ENCODE data around the gene DSCAML1. TPM values are rescaled to one million over a fixed set of nuclear protein-coding genes. Genes with fewer than 3 reads are reported as not detected.

Gene DSCAML1
- total and polyA plus RNA-seq, 12 donors = 0.16 to 1.5 (median 0.57) TPM

GRCh38 chr11:117816846-117817367, 19.9 kb upstream of the DSCAML1 start:
- intact Hi-C loops (cut with DNase I) = loop anchor here in 7 of 10 donors (5.0 kb wide), 4 partner anchors 230 to 390 kb away; no protein-coding TSS in a partner anchor
- Histone ChIP-seq H3K27ac (peak overlapping the region in 7 of 10 donors; percentile 31 to 80 (median 65)), H3K4me1 (peaks cover 0 to 53% (median 25%) of the 10 kb centered on the region in 9 donors), H3K9me3 (no peaks in the 10 kb centered on the region), H3K36me3 (no peaks in the 10 kb centered on the region), H3K4me3 (peak overlapping the region in 3 of 10 donors; percentile 22 to 36 (median 34)), H3K27me3 (no peaks in the 10 kb centered on the region)
- ATAC-seq = peak in 3 of 8 donors; percentile 10 to 24 (median 13)
- no peak for TF ChIP-seq CTCF (IDR thresholded peaks at IDR 0.05)
- no peak for DNase-seq
- 78 to 81% methylated on average over 5 of the region's 5 CpGs for WGBS, 2 donors

- no peaks in the 10 kb centered on the region for H3K36me3 ChIP-seq
- peak in 1 of 2 donors; percentile 26 for DNase-seq
- no peaks in the 10 kb centered on the region for H3K27me3 ChIP-seq
- intact Hi-C loops (cut with DNase I) = loop anchor here in 7 of 10 donors (5.0 kb wide), 4 partner anchors 231 to 389 kb away; no protein-coding TSS in a partner anchor
- no peaks in the 10 kb centered on the region for H3K9me3 ChIP-seq
- peak overlapping the region in 3 of 10 donors; percentile 22 to 36 (median 34) for H3K4me3 ChIP-seq
- ATAC-seq = peak in 6 of 8 donors; percentile 5 to 21 (median 21)
- no peak for TF ChIP-seq CTCF (IDR thresholded peaks at IDR 0.05)
- WGBS, 2 donors = 74 to 76% methylated on average over 20 of the region's 20 CpGs
- H3K27ac ChIP-seq = peak overlapping the region in 6 of 10 donors; percentile 31 to 80 (median 66)
- peaks cover 0 to 53% (median 25%) of the 10 kb centered on the region in 9 donors for H3K4me1 ChIP-seq
These were observed 19.2 kb upstream of the DSCAML1 start for GRCh38 chr11:117816151-117816741.

GRCh38 chr11:117815262-117815803, 18.3 kb upstream of the DSCAML1 start:
- no peaks in the 10 kb centered on the region for H3K27me3 ChIP-seq
- peaks cover 0 to 53% (median 25%) of the 10 kb centered on the region in 9 donors for H3K4me1 ChIP-seq
- peak overlapping the region in 7 of 10 donors; percentile 22 to 80 (median 65) for H3K27ac ChIP-seq
- TF ChIP-seq CTCF (IDR thresholded peaks at IDR 0.05) = no peak
- H3K36me3 ChIP-seq = no peaks in the 10 kb centered on the region
- ATAC-seq = peak in 4 of 8 donors; percentile 8 to 26 (median 19)
- peak overlapping the region in 1 of 10 donors; percentile 22 for H3K4me3 ChIP-seq
- 56 to 61% methylated on average over 7 of the region's 7 CpGs for WGBS, 2 donors
- no peaks in the 10 kb centered on the region for H3K9me3 ChIP-seq
- peak in 1 of 2 donors; percentile 40 for DNase-seq
- intact Hi-C loops (cut with DNase I) = loop anchor here in 7 of 10 donors (5.0 kb wide), 4 partner anchors 232 to 388 kb away; no protein-coding TSS in a partner anchor

GRCh38 chr11:117814766-117815261, 17.8 kb upstream of the DSCAML1 start:
- Histone ChIP-seq H3K4me3 (no peak overlapping the region), H3K9me3 (no peaks in the 10 kb centered on the region), H3K27me3 (peaks cover 0 to 3% (median 0%) of the 10 kb centered on the region in 7 donors), H3K27ac (peak overlapping the region in 4 of 10 donors; percentile 22 to 80 (median 48)), H3K36me3 (no peaks in the 10 kb centered on the region), H3K4me1 (peaks cover 0 to 53% (median 25%) of the 10 kb centered on the region in 9 donors)
- intact Hi-C loops (cut with DNase I) = loop anchor here in 7 of 10 donors (5.0 kb wide), 4 partner anchors 232 to 388 kb away; no protein-coding TSS in a partner anchor
- ATAC-seq = peak in 1 of 8 donors; percentile 9
- 33 to 45% methylated on average over 14 of the region's 14 CpGs for WGBS, 2 donors
- DNase-seq = peak in 1 of 2 donors; percentile 66
- TF ChIP-seq CTCF (IDR thresholded peaks at IDR 0.05) = no peak

All from heart right ventricle (tissue), 16 donors.